SK-N-SH (cell line): ENCODE data around the gene PEPD.

Experiments used
- CHD2 ChIP-seq: fragments of 150-350 bp; IDR thresholded peaks from 2 replicates; pipeline ENCODE4 v1.6.1; 2018; ENCODE audit warnings: low read length; ENCODE audit not compliant: partially characterized antibody
- CTCF ChIP-seq: fragments of 200-600 bp; sonication (generic); IDR thresholded peaks from 2 replicates; pipeline ENCODE4 v1.6.1; 2017; ENCODE audit warnings: antibody characterized with exemption, mild to moderate bottlenecking, moderate library complexity
- EZH2phosphoT487 ChIP-seq: fragments of 200-600 bp; sonication (generic); IDR thresholded peaks from 2 replicates; pipeline ENCODE4 v1.6.1; 2017; ENCODE audit warnings: low read depth, mixed run types, mild to moderate bottlenecking, antibody characterized with exemption, moderate library complexity, borderline replicate concordance
- IRF3 ChIP-seq: fragments of 150-350 bp; IDR thresholded peaks from 2 replicates; pipeline ENCODE4 v1.6.1; 2016; ENCODE audit warnings: mild to moderate bottlenecking, low read depth, low read length
- JUND ChIP-seq: IDR thresholded peaks from 2 replicates; pipeline ENCODE4 v1.4.0; 2012
- PBX3 ChIP-seq: IDR thresholded peaks from 2 replicates; pipeline ENCODE4; 2012
- POLR2AphosphoS5 ChIP-seq: IDR thresholded peaks from 2 replicates; pipeline ENCODE4 v1.6.1; 2012; ENCODE audit warnings: low read depth, low read length
- RAD21 ChIP-seq: IDR thresholded peaks from 2 replicates; pipeline ENCODE4 v1.6.1; 2012; ENCODE audit warnings: mild to moderate bottlenecking, low read length
- REST ChIP-seq: IDR thresholded peaks from 2 replicates; pipeline ENCODE4 v1.6.1; 2012; ENCODE audit warnings: mild to moderate bottlenecking, low read depth, low read length, moderate library complexity
- RFX5 ChIP-seq: IDR thresholded peaks from 2 replicates; pipeline ENCODE4 v1.6.1; 2012; ENCODE audit warnings: mild to moderate bottlenecking, improper control_type of control experiment, low read length
- SMC3 ChIP-seq: IDR thresholded peaks from 2 replicates; pipeline ENCODE4 v1.6.1; 2012; ENCODE audit warnings: low read depth, low read length, improper control_type of control experiment

- TF ChIP-seq CTCF: no peak
- TF ChIP-seq CHD2: no peak
- TF ChIP-seq POLR2AphosphoS5: no peak
- no peak for TF ChIP-seq JUND
- TF ChIP-seq RAD21: no peak
- TF ChIP-seq EZH2phosphoT487: no peak
- TF ChIP-seq REST: no peak
- no peak for TF ChIP-seq RFX5
- no peak for TF ChIP-seq IRF3
- no peak for TF ChIP-seq PBX3
- no peak for TF ChIP-seq SMC3
Measured at GRCh38 chr19:33552928-33553279, 31.3 kb upstream of the PEPD start.
